HK-2 (cell line): ENCODE measurements around the gene STUB1.

Experiments used
- DNase-seq: peaks from one replicate; pipeline ENCODE4 v3.0.0-alpha.2; 2018; ENCODE audit not compliant: unreplicated experiment

STUB1 gene

GRCh38 chr16:644556-644955, 35.7 kb upstream of the STUB1 start:
- no peak for DNase-seq

GRCh38 chr16:645852-646678, 34.1 kb upstream of the STUB1 start:
- no peak for DNase-seq

- no peak for DNase-seq
Measured at GRCh38 chr16:646679-647172, 33.5 kb upstream of the STUB1 start.

- DNase-seq, result no peak
Measured at GRCh38 chr16:647173-647902, 32.9 kb upstream of the STUB1 start.

- peak; percentile 57 for DNase-seq
Measured at GRCh38 chr16:648071-648780, 32.0 kb upstream of the STUB1 start.

- DNase-seq, result peak; percentile 87
Measured at GRCh38 chr16:648781-649589, 31.2 kb upstream of the STUB1 start, which contains the start of gene WDR90. Gene WDR90 (plus strand): TSS chr16:649365. CDS start chr16:649417, 52 bp downstream.

GRCh38 chr16:649631-650030, 30.6 kb upstream of the STUB1 start:
- peak; percentile 47 for DNase-seq

GRCh38 chr16:651844-652243, 28.4 kb upstream of the STUB1 start:
- no peak for DNase-seq

GRCh38 chr16:652454-653305, 27.5 kb upstream of the STUB1 start:
- no peak for DNase-seq

GRCh38 chr16:654034-654433, 26.2 kb upstream of the STUB1 start:
- DNase-seq, result no peak

- DNase-seq, result no peak
Measured at GRCh38 chr16:657487-657886, 22.7 kb upstream of the STUB1 start.

GRCh38 chr16:658679-659571, 21.3 kb upstream of the STUB1 start:
- DNase-seq, result no peak

- no peak for DNase-seq
Measured at GRCh38 chr16:659618-660017, 20.6 kb upstream of the STUB1 start.

- DNase-seq, result no peak
Measured at GRCh38 chr16:660132-660458, 20.1 kb upstream of the STUB1 start.

- DNase-seq, result no peak
Measured at GRCh38 chr16:660459-661183, 19.6 kb upstream of the STUB1 start.

- DNase-seq, result no peak
Measured at GRCh38 chr16:661184-661821, 18.9 kb upstream of the STUB1 start.

- DNase-seq, result no peak
Measured at GRCh38 chr16:662095-662494, 18.1 kb upstream of the STUB1 start.

GRCh38 chr16:662597-662996, 17.6 kb upstream of the STUB1 start:
- DNase-seq, result no peak
